K562 (cell line): ENCODE results near the gene LAG3. TPM values are rescaled to one million over a fixed set of nuclear protein-coding genes. Genes with fewer than 3 reads are reported as not detected.
A peak's percentile ranks its signal among the peaks of the same experiment; 100 is the strongest.

Source experiments
- ARID2 ChIP-seq: fragments of 450-650 bp; IDR thresholded peaks from 2 replicates; pipeline ENCODE4 v1.6.1; 2017; ENCODE audit warnings: antibody characterized with exemption, mild to moderate bottlenecking
- CBX8 ChIP-seq: fragments of 200-600 bp; sonication (generic); IDR thresholded peaks from 2 replicates; pipeline ENCODE4 v1.6.1; 2012; ENCODE audit warnings: borderline replicate concordance, mixed run types, low read depth, mild to moderate bottlenecking, moderate library complexity, mixed read lengths, low read length, control low read depth, inconsistent platforms; ENCODE audit not compliant: poor library complexity, severe bottlenecking; ENCODE audit errors: extremely low read depth
- ELF2 ChIP-seq: fragments of 250-450 bp; sonication (Bioruptor Pico); IDR thresholded peaks from 2 replicates; pipeline ENCODE4 v1.5.0; 2021; ENCODE audit warnings: mild to moderate bottlenecking
- GTF2A2 ChIP-seq: IDR thresholded peaks from 2 replicates; pipeline ENCODE4 v1.6.1; 2016; ENCODE audit warnings: mild to moderate bottlenecking, missing genetic modification characterization, missing compliant biosample characterization
- GTF2E2 ChIP-seq: fragments of 200-800 bp; sonication (Bioruptor generic); IDR thresholded peaks from 2 replicates; pipeline ENCODE4 v1.6.1; 2016; ENCODE audit warnings: missing genetic modification characterization, missing compliant biosample characterization
- HDAC1 ChIP-seq, 2 experiments: fragments of 450-650 bp; IDR thresholded peaks; 2 replicates each; pipeline ENCODE4 v1.6.1; 2016 to 2017; ENCODE audit warnings: inconsistent platforms in 1 of 2, mild to moderate bottlenecking in 1 of 2, moderate library complexity in 1 of 2
- HIVEP1 ChIP-seq: fragments of 250-450 bp; sonication (Bioruptor Pico); IDR thresholded peaks from 2 replicates; pipeline ENCODE4 v1.4.0; 2020; ENCODE audit warnings: mild to moderate bottlenecking
- LARP7 ChIP-seq: fragments of 450-650 bp; IDR thresholded peaks from 2 replicates; pipeline ENCODE4 v1.6.1; 2016
- MAFF ChIP-seq: IDR thresholded peaks from 2 replicates; pipeline ENCODE4 v1.6.1; 2012; ENCODE audit warnings: low read length, improper control_type of control experiment
- MCM7 ChIP-seq, 2 experiments: fragments of 450-650 bp; IDR thresholded peaks; 2 replicates each; pipeline ENCODE4 v1.6.1; 2016 to 2018
- NFE2 ChIP-seq: IDR thresholded peaks from 2 replicates; pipeline ENCODE4 v1.6.1; 2014; ENCODE audit warnings: antibody characterized with exemption, low read depth
- NONO ChIP-seq, 2 experiments: fragments of 200-400 bp in 1 of 2; fragments of 450-650 bp in 1 of 2; formaldehyde crosslinking in 1 of 2; IDR thresholded peaks; 2 replicates each; pipeline ENCODE4 v1.6.1; 2017; ENCODE audit warnings: low read depth in 2 of 2, mild to moderate bottlenecking in 2 of 2, moderate library complexity in 2 of 2, low read length in 1 of 2
- NR3C1 ChIP-seq: sonication (generic); formaldehyde crosslinking; IDR thresholded peaks from 2 replicates; pipeline ENCODE4 v1.8.1; 2022; ENCODE audit warnings: missing genetic modification reagents
- PML ChIP-seq: IDR thresholded peaks from 2 replicates; pipeline ENCODE4 v1.6.1; 2012; ENCODE audit warnings: low read length, inconsistent platforms
- POLR2AphosphoS2 ChIP-seq: IDR thresholded peaks from 2 replicates; pipeline ENCODE4 v1.6.1; 2012; ENCODE audit warnings: low read length, improper control_type of control experiment
- POLR2AphosphoS5 ChIP-seq: IDR thresholded peaks from 2 replicates; pipeline ENCODE4 v1.6.1; 2011; ENCODE audit warnings: mild to moderate bottlenecking, low read depth, low read length, moderate library complexity; ENCODE audit not compliant: control insufficient read depth, insufficient read depth
- RNF2 ChIP-seq: sonication (generic); IDR thresholded peaks from 2 replicates; pipeline ENCODE4 v1.6.1; 2016
- SFPQ ChIP-seq: fragments of 200-400 bp; formaldehyde crosslinking; IDR thresholded peaks from 2 replicates; pipeline ENCODE4 v1.6.1; 2017; ENCODE audit warnings: mild to moderate bottlenecking, low read depth, low read length, moderate library complexity
- SLC30A9 ChIP-seq: fragments of 250-450 bp; sonication (Bioruptor Pico); IDR thresholded peaks from 2 replicates; pipeline ENCODE4 v1.8.0; 2022; ENCODE audit warnings: mild to moderate bottlenecking, moderate library complexity
- SMAD3 ChIP-seq: fragments of 450-650 bp; formaldehyde crosslinking; conservative IDR thresholded peaks from 2 replicates; pipeline ENCODE4 v1.4.0; 2020; ENCODE audit warnings: mild to moderate bottlenecking
- ZC3H8 ChIP-seq: fragments of 450-650 bp; IDR thresholded peaks from 2 replicates; pipeline ENCODE4 v1.6.1; 2017
- ZNF780A ChIP-seq: fragments of 250-450 bp; sonication (Bioruptor Pico); IDR thresholded peaks from 2 replicates; pipeline ENCODE4 v1.5.0; 2021; ENCODE audit warnings: mild to moderate bottlenecking
- ZNF79 ChIP-seq: fragments of 250-450 bp; sonication (Bioruptor Pico); IDR thresholded peaks from 2 replicates; pipeline ENCODE4 v1.4.0; 2020; ENCODE audit warnings: low read depth, mild to moderate bottlenecking, moderate library complexity
- polyA plus RNA-seq, 8 experiments: library from polyadenylated mRNA; depleted of rRNA in 4 of 8; stranded (reverse) in 5 of 8; unstranded in 3 of 8; fragments of >200 nt; fragmentation: Nextera tagmentation in 2 of 8; fragmentation: Illumina TruSeq in 1 of 8; extraction: Ambion mirVana in 2 of 8; extraction: Trizol in 1 of 8; gene quantifications; 2 replicates each; pipeline versions ENCODE4 v1.2.1 to v1.2.3, GENCODE V29; 2011 to 2014; ENCODE audit warnings: inconsistent platforms in 1 of 8, missing spikeins in 1 of 8
- total RNA-seq, 7 experiments: library from RNA; depleted of rRNA in 6 of 7; stranded (reverse); fragments of >200 nt in 6 of 7; fragmentation: Illumina TruSeq in 2 of 7; extraction: Trizol in 2 of 7; gene quantifications; 2 replicates each; pipeline versions ENCODE4 v1.2.1 to v1.2.3, GENCODE V29; 2011 to 2021; ENCODE audit warnings: low replicate concordance in 1 of 7
- TF ChIP-seq, protein P1 (sequence below): fragments of 450-650 bp; IDR thresholded peaks from 2 replicates; pipeline ENCODE4 v1.6.1; 2016; ENCODE audit warnings: borderline replicate concordance
- TF ChIP-seq, protein P2 (sequence below), 2 experiments: IDR thresholded peaks; 2 replicates each; pipeline ENCODE4 v1.6.1; 2011; ENCODE audit warnings: borderline replicate concordance in 1 of 2, control low read depth in 1 of 2, low read depth in 1 of 2, low read length in 1 of 2, mild to moderate bottlenecking in 1 of 2, mixed read lengths in 1 of 2, moderate library complexity in 1 of 2; ENCODE audit not compliant: insufficient read depth in 1 of 2, insufficient read length in 1 of 2, poor library complexity in 1 of 2, severe bottlenecking in 1 of 2; ENCODE audit errors: extremely low read depth in 1 of 2

LAG3 gene
- total and polyA plus RNA-seq, 9 of the 15 experiments (the other 6 are each of a cell fraction or from before 2014, with no cell fraction given): 0.07 to 0.66 (median 0.09) TPM; not detected in 1

- TF ChIP-seq SFPQ: no peak
- no peak for TF ChIP-seq LARP7
- no peak for TF ChIP-seq NR3C1 (CRISPR knock-in tag)
- peak; percentile 35 for TF ChIP-seq POLR2AphosphoS5
- TF ChIP-seq ZNF780A (CRISPR knock-in tag): no peak
- TF ChIP-seq ARID2: no peak
- no peak for TF ChIP-seq POLR2AphosphoS2
- no peak for TF ChIP-seq SMAD3 (CRISPR knock-in tag)
- no peak for TF ChIP-seq GTF2A2 (tag)
- no peak for TF ChIP-seq HIVEP1
- TF ChIP-seq, protein P1, sequence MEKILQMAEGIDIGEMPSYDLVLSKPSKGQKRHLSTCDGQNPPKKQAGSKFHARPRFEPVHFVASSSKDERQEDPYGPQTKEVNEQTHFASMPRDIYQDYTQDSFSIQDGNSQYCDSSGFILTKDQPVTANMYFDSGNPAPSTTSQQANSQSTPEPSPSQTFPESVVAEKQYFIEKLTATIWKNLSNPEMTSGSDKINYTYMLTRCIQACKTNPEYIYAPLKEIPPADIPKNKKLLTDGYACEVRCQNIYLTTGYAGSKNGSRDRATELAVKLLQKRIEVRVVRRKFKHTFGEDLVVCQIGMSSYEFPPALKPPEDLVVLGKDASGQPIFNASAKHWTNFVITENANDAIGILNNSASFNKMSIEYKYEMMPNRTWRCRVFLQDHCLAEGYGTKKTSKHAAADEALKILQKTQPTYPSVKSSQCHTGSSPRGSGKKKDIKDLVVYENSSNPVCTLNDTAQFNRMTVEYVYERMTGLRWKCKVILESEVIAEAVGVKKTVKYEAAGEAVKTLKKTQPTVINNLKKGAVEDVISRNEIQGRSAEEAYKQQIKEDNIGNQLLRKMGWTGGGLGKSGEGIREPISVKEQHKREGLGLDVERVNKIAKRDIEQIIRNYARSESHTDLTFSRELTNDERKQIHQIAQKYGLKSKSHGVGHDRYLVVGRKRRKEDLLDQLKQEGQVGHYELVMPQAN: peak; percentile 74; the same call in 1 of the 2 replicates
- TF ChIP-seq ZNF79 (CRISPR knock-in tag): no peak
- TF ChIP-seq NFE2: no peak; the same call in 1 of the 2 replicates
- TF ChIP-seq, protein P2, sequence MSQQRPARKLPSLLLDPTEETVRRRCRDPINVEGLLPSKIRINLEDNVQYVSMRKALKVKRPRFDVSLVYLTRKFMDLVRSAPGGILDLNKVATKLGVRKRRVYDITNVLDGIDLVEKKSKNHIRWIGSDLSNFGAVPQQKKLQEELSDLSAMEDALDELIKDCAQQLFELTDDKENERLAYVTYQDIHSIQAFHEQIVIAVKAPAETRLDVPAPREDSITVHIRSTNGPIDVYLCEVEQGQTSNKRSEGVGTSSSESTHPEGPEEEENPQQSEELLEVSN (IDR thresholded peaks at IDR 0.05; ENCODE audit: borderline replicate concordance in 1 of 2, extremely low read depth in 1 of 2, insufficient read depth in 1 of 2, insufficient read length in 1 of 2, low read depth in 1 of 2, low read length in 1 of 2, poor library complexity in 1 of 2, severe bottlenecking in 1 of 2): peak; percentile 93 to 97
- TF ChIP-seq ELF2 (CRISPR knock-in tag): peak; percentile 66; the same call in 1 of the 2 replicates
- no peak for TF ChIP-seq CBX8
- no peak for TF ChIP-seq ZC3H8
- peak; percentile 75; the same call in 1 of the 2 replicates for TF ChIP-seq GTF2E2 (tag)
- TF ChIP-seq MAFF: no peak
- peak in 1 of 2 experiments; percentile 21; a peak in 1 of 4 replicates for TF ChIP-seq NONO (IDR thresholded peaks at IDR 0.05; ENCODE audit: low read depth in 2 of 2, low read length in 1 of 2)
- peak in 1 of 2 experiments; percentile 81; a peak in 2 of 4 replicates for TF ChIP-seq HDAC1 (IDR thresholded peaks at IDR 0.05)
- TF ChIP-seq PML: peak; percentile 19; the same call in 1 of the 2 replicates
- no peak for TF ChIP-seq SLC30A9 (CRISPR knock-in tag)
- no peak for TF ChIP-seq MCM7 (IDR thresholded peaks at IDR 0.05)
- peak; percentile 85 for TF ChIP-seq RNF2
These were observed 48.5 kb upstream of the LAG3 start, which contains the start of gene COPS7A (continued) for GRCh38 chr12:6723607-6724408.
